HG03432 (cell line): ENCODE measurements around the gene SCAF11.

ENCODE experiments used
- ATAC-seq: cut with Tn5 transposase; IDR thresholded peaks from one replicate; pipeline ENCODE4 v1.9.1; 2021; ENCODE audit warnings: mild to moderate bottlenecking, moderate library complexity; ENCODE audit not compliant: unreplicated experiment

Gene SCAF11

DNA sequence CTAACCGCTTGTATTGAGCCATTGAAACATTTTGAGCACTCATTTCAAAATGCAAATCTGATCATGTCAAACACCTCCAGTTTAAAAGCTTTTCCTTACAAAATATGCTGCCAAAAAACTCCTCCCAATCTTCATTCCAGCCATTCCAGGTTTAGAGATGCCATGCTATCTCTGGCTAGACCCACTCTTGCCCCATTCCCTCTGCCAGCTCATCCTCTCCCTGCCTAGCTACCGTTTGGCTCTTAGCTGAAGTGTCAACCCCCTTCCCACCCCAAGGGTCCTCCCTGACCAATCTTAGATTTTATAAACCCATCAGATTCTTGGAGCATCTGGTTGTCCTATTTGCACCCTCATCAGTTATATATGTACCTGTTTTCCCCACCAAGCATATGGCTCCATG lies 75.0 kb downstream of the SCAF11 start:
- no peak for ATAC-seq

DNA sequence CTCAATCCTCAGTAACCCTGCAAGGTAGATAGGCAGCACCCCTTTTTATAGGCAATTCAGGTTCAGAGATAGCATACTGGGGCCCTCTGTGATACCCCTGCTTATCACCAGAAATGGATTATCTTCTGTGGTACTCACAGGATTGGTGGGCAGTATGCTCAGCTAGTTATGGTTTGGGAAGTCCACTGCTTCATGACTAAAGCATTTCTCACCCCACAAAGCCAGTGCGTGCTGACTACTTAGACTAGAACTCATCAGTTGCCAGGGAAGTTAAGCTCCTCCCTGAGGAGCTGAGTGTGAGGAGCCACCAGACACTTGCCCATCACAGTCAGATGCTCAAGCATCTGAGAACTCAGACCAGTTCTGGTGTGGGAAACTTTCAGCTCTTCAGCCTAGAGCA lies 76.3 kb downstream of the SCAF11 start:
- ATAC-seq: no peak

DNA sequence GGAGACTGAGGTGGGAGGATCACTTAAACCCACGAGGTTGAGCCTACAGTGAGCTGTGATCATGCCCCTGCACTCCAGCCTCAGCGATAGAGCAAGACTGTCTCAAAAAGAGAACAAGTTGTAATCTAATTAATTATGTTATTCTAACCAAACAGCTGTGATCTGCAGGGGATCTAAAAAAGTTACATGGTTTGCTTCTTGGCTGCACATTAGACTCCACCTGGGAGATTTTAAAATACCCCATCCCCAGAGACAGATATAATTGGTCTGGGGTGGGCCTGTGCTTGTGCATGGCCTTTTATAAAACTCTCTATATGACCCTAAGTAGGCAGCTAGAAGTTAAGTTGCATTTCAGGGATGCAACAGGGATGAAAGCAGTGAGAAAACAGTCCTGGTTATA lies 76.7 kb downstream of the SCAF11 start:
- ATAC-seq: no peak

DNA sequence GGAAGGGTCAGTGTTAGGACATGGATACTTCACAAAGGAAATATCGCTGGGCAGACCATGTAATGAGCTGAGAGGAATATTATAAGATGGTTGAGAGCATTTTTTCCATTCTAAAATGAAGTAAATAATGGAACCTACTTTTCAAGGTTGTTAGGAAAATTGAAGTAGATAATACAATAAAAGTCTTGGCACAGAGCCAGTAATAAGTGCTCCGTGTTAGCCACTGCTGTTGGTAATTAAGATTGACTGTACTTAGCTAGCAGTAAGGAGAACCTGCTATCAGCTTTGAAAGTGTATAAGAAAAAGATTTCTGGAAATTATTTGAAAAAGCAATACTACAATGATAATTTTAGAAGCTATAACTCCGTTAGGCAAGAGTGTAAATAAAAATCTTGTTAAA lies 77.6 kb downstream of the SCAF11 start:
- ATAC-seq: no peak

DNA sequence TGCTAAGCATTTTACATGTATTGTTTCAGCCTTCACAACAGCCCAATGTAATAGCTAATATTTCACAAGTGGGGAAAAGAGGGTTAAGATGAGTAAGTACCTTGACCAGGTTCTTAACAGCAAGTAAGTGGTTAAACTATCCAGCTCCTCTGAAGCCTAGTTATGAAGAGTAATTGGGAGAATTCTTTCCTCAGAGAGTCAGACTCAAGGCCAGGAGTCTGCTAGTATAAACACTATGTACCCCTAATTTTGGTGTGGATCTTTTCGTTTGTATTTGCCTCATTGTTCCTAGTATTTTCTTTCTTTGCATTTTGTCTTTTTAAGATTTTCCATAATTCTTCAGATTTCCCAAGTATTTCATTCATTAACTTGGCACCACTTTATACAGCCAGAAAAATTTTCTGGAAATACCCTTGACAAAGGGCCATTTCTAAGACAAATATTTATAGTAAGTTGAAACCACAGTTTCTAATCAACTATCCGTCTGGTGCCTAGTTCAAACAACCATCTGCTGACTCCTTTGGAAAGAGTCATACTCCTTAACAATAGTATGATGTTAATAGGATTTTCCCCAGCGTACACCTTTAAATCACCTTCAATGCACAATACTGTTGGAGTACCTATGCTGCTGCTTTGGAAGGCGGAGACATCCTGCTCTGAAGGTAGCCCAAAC lies 81.2 kb downstream of the SCAF11 start:
- no peak for ATAC-seq

DNA sequence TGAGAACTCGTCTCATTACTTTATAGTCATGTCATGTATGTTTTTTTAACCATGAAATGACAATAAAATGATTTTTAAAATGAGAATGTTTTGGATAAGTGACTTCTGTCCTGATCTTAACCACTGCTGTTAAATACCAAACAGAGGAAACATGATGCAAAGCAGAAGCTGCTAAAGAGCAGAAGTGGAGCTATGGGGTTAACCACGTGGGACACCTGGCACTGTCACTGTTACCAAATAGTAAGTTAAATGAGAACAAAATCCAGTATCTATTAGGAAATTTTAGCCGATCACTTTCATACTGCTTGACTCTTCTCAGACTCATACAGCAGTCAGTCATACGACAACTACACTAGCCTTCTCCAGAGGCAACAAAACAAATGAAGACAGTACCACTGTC lies 82.4 kb downstream of the SCAF11 start:
- peak; percentile 76 for ATAC-seq

DNA sequence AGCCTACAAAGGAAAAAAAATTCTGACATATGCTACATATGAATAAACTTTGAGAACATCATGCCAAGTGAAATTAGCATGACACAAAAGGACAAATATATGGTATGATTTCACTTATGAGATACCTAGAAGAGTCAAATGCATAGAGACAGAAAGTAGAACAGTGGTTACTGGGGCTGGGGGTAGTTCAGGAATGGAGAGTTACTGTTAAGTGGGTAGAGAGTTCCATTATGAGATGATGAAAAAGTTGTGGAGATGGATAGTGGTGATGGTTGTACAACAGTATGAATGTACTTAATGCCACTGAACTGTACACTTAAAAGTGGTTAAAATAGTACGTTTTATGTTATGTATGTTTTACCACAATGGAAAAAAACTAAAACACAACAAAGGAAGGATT lies 92.3 kb downstream of the SCAF11 start:
- ATAC-seq: no peak

DNA sequence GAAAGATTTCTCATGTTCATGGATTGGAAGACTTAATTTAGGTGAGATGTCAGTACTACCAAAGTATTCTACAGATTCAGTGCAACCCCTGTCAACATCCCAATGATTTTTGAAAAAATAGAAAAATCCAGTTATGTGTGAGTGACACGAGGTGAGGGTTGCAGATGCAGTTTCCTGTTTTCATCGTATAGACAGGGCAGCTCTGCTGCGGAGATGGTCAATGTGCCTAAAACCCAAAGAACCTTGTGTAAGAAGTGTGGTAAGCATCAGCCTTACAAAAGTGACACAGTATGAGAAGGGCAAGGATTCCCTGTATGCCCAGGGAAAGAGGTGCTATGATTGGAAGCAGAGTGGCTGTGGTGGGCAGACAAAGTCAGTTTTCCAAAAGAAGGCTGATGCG lies 94.4 kb downstream of the SCAF11 start:
- ATAC-seq: no peak

DNA sequence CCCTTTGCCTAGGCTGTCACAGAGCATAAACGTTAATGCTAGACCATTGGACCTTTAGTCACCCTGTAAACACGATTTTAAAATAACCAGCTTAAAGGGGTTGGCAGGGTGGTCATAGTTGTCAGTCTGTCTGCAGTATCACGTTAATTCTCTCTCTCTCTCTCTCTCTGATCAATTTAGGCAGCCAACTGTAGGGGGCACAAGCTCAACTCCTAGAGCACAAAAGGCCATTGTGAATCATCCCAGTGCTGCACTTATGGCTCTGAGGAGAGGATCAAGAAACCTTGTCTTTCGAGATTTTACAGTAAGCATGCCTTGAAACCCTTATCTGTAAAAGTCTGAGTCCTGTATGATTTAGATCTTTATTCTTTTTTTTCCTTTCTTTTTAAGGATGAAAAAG lies 97.1 kb downstream of the SCAF11 start:
- no peak for ATAC-seq

DNA sequence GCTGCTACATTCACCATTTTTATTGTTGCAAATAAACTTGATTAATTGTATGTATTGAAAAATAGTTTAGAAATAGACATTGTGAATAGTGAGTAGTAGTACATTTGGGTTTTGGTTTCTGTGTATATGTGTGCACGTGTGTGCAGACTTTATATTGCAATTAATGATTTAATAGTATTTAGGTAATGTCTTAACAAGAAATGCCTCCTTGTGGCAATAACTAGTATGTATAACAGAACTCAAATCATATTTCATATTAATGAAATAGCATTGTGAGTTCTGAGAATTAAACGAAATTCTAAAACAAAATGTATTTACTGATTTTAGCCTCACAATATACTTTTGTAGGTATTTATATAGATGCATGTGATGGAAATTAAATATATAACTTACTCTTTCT lies 100.1 kb downstream of the SCAF11 start:
- no peak for ATAC-seq

DNA sequence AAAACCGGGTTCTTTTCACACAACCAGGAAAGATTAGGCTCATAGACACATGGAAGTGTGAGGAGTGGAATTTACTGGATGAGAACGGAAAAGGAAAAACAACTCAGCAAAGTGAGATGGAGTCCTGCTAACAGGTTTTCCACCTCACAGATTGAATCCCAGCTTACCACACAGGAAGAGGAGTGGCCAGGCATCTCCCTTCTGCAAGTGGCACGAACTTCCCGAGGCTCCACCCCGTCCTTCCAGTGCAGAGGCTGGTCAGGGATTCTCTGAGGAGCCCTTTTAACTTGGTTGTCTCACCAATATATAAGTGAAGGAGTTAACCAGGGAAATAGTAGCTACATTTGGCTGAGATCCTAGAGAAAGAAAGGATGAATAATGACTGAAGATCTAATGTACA lies 102.8 kb downstream of the SCAF11 start:
- ATAC-seq: no peak

DNA sequence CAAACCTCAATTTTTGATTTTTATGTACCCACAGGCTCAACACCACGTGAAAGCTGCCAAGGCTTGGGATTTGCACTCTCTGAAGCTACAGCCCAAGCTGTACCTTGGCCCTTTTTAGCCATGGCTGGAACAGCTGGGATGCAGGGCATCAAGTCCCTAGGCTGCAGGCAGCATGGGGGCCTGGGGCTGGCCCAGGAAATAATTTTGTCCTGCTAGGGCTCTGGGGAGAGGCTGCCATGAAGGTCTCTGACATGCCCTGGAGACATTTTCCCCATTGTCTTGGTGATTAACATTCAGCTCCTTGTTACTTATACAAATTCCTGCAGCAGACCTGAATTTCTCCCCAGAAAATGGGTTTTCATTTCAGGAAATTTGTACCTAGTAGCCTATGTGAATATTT lies 103.7 kb downstream of the SCAF11 start:
- ATAC-seq: no peak

DNA sequence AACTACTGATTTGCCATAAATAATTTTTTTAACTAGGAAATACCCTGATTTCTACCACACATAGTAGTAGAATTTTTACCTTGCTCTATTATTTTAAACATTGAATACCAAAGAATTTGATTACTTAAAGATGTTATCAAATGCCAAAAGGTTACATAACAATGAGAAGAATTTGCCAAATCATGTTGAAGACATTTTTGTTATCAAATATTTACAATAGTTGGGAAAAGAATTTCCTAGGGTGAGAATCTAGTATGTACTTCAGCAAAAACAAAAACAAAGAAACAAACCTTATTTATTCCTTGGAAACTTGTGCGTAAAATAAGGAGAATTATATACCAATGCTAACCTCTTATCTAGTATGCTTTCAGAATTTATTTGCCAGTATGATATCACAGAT lies 107.2 kb downstream of the SCAF11 start:
- no peak for ATAC-seq

DNA sequence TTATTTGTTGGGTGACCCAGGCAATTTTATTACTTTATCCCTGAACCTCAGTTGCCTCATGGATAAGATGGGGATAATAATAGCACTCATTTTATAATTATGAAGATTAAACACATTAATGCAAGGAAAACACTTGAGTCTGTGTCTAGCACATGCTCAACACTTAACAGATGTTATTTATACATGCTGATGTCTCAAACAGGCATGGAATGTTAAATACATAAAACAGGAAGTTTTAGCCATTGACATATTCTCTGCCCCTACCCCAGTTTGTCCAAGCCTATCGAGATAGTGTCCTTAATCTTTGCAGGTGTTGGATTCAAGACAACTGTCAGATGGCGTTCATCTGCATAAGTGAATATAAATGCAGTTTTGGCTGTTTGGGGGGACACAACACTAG lies 109.8 kb downstream of the SCAF11 start:
- ATAC-seq: no peak

DNA sequence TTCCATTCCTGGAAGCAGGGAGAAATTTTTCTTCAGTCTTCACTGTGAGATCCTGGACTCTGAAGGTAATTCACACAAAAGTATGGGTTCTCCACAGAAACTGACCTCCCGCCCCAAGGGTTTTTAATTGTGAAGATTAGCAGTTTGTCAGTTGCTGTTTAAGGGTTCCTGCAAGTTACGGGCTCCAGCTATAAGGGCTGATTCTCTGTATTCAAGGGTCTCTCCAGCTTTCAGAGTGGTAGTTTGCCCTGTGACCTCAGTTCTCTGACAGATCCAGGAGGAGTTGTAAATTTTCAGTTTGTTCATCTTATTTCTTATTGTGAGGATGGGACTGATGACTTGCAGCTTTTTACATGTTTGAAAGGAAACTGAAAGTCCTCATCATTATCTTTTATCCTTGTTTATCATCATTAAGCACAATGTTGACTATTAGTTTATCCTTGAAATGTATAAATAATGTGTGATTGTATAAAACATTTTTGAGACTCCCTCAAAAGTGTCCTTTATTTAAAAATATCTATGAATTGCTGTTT lies 110.9 kb downstream of the SCAF11 start:
- no peak for ATAC-seq

DNA sequence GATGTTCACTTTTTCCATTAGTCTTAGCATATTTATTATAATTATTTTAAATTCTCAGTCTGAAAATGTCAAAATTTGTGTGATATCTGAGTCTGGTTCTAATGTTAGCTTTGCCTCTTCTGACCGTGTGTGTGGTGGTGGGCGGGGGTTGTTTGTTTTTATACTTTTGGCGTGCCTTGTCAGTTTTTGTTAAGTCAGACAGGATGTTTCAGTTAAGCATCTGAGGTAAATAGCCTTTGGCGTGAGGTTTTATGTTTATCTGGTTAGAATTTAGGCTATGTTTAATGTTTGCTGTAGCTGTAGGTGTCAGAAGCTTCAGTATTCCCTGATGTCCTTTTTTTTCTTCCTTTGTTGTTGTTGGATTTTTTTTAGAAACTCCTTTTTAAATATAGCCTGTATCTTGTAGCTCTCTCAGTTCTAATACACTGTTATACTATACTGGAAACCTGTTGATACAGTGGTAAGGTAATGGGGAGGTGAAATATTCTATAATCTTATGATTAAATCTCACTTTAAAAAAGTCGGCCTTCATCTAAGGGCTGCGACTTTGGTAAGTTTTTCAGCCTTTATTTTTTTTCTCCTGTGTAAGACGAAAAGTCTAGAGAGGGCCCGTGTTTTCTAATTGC lies 111.6 kb downstream of the SCAF11 start:
- no peak for ATAC-seq

DNA sequence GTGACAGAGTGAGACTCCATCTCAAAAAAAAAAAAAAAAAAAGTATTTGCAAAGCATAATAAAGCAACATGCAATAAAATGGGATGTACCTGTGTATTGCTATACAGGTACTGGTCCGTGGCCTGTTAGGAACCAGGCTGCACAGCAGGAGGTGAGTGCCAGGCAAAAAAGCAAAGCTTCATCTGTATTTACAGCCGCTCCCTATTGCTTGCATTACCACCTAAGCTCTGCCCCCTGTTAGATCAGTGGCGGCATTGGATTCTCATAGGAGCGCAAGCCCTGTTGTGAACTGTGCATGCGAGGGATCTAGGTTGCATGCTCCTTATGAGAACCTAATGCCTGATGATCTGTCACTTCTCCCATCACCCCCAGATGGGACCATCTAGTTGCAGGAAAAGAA lies 113.3 kb downstream of the SCAF11 start:
- no peak for ATAC-seq

DNA sequence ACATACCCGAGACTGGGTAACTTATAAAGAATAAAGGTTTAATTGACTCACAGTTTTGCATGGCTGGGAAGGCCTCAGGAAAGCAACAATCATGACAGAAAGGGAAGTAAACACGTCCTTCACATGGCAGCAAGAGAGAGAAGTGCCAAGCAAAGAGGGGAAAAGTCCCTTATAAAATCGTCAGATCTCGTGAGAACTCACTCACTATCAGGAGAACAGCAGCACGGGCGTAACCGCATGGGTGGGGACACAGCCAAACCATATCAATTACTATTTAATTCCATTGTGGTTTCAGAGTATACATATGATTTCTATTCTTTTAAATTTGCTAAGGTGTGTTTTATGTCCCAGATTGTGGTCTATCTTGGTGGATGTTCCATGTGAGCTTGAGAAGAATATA lies 117.9 kb downstream of the SCAF11 start:
- ATAC-seq: no peak
